ENCODE data around the gene CNNM2. TPM values are rescaled to one million over a fixed set of nuclear protein-coding genes. Genes with fewer than 3 reads are reported as not detected.

Gene CNNM2
- total RNA-seq, 1 donor = 9.4 TPM

DNA sequence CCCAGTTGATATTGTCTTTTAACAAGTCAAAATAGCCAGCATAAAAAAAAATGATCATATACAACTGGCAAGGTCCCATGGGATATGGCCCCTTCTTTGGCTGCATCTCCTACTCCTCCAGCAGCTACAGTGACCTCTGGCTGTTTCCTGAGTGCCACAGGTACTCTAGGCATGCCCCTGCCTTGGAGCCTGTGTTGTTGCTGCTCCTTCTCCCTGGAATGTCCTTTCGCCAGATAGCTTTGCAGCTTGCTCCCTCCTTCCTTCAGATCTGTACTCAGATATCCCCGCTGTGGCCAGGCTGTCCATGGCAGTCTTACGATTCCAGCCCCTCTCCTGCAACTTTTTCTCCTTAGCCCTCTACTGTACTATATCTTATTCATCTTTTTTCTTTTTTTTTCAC lies 23.3 kb downstream of the CNNM2 start:
- no peak overlapping the region for H3K27ac ChIP-seq (ENCODE audit: low read depth, low read length)
- H3K79me2 ChIP-seq (ENCODE audit: insufficient read depth, low read length) = no peaks in the 10 kb centered on the region
- H4K20me1 ChIP-seq (ENCODE audit: insufficient read depth, low read length) = no peaks in the 10 kb centered on the region
- TF ChIP-seq, protein P1, sequence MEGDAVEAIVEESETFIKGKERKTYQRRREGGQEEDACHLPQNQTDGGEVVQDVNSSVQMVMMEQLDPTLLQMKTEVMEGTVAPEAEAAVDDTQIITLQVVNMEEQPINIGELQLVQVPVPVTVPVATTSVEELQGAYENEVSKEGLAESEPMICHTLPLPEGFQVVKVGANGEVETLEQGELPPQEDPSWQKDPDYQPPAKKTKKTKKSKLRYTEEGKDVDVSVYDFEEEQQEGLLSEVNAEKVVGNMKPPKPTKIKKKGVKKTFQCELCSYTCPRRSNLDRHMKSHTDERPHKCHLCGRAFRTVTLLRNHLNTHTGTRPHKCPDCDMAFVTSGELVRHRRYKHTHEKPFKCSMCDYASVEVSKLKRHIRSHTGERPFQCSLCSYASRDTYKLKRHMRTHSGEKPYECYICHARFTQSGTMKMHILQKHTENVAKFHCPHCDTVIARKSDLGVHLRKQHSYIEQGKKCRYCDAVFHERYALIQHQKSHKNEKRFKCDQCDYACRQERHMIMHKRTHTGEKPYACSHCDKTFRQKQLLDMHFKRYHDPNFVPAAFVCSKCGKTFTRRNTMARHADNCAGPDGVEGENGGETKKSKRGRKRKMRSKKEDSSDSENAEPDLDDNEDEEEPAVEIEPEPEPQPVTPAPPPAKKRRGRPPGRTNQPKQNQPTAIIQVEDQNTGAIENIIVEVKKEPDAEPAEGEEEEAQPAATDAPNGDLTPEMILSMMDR (IDR thresholded peaks at IDR 0.05; ENCODE audit: extremely low read depth, low read depth, low read length) = no peak
- H3K4me3 ChIP-seq (ENCODE audit: insufficient read depth, low read length) = no peak overlapping the region
- H3K4me1 ChIP-seq (ENCODE audit: insufficient read depth, low read length) = no peaks in the 10 kb centered on the region
- no peak overlapping the region for H3K4me2 ChIP-seq (ENCODE audit: insufficient read depth, low read length)
- H3K27me3 ChIP-seq (ENCODE audit: insufficient read depth, low read length) = no peaks in the 10 kb centered on the region
- no peak for DNase-seq (ENCODE audit: insufficient read length, low spot score, missing footprints)
- H3K36me3 ChIP-seq (ENCODE audit: insufficient read depth, low read length) = no peaks in the 10 kb centered on the region
- no peaks in the 10 kb centered on the region for H3K9me3 ChIP-seq (ENCODE audit: low read depth, low read length)
- H2AFZ ChIP-seq (ENCODE audit: low read length) = no peak overlapping the region

DNA sequence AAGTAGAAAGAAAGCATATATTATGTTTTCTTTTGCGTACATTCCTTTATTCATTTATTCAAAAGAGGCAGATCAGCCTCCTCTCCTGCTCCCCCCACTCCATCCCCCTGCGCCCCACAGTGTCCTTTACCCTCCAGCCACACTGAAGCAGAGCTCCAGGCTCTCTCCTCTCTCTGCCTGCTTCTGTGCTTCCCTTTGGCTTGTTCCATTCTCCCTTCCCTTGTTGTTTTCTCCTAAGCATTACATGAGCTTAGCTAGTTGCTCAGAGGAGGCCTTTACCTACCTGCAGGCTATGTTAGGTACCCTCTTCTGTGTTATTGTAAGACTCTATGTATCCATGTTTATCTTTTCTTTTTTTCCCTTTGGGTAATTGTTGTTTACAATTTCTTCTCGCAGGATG lies 27.4 kb downstream of the CNNM2 start:
- Histone ChIP-seq H3K27ac (ENCODE audit: low read depth, low read length) (no peak overlapping the region), H3K36me3 (ENCODE audit: insufficient read depth, low read length) (no peaks in the 10 kb centered on the region), H4K20me1 (ENCODE audit: insufficient read depth, low read length) (no peaks in the 10 kb centered on the region), H3K4me1 (ENCODE audit: insufficient read depth, low read length) (no peaks in the 10 kb centered on the region), H3K9me3 (ENCODE audit: low read depth, low read length) (no peaks in the 10 kb centered on the region), H3K4me2 (ENCODE audit: insufficient read depth, low read length) (no peak overlapping the region), H3K27me3 (ENCODE audit: insufficient read depth, low read length) (no peaks in the 10 kb centered on the region), H2AFZ (ENCODE audit: low read length) (no peak overlapping the region), H3K79me2 (ENCODE audit: insufficient read depth, low read length) (no peaks in the 10 kb centered on the region), H3K4me3 (ENCODE audit: insufficient read depth, low read length) (no peak overlapping the region)
- no peak for DNase-seq (ENCODE audit: insufficient read length, low spot score, missing footprints)
- TF ChIP-seq, protein P1 (IDR thresholded peaks at IDR 0.05; ENCODE audit: extremely low read depth, low read depth, low read length) = no peak

DNA sequence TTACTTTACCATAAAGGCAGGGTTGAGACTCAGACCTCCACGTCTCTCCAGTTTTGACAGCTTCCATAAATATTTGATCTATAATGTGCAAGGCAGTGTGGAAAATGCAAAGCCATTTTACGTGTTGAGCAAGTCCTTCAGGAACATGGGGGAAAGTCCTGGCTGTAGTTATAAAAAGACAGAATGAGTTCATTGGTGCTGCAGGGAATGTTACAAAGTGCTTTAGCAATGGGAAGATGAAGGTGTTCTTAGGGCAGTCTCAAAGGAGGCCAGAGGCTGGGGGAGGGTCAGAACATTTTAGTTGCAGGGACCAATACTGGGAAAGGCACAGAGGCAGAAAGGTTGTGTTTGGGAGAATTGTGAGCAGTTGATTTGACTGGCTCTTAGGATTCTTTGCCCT lies 27.9 kb downstream of the CNNM2 start:
- Histone ChIP-seq H3K4me3 (ENCODE audit: insufficient read depth, low read length) (no peak overlapping the region), H3K79me2 (ENCODE audit: insufficient read depth, low read length) (no peaks in the 10 kb centered on the region), H3K9me3 (ENCODE audit: low read depth, low read length) (no peaks in the 10 kb centered on the region), H3K27ac (ENCODE audit: low read depth, low read length) (no peak overlapping the region), H4K20me1 (ENCODE audit: insufficient read depth, low read length) (no peaks in the 10 kb centered on the region), H3K4me2 (ENCODE audit: insufficient read depth, low read length) (no peak overlapping the region), H3K27me3 (ENCODE audit: insufficient read depth, low read length) (no peaks in the 10 kb centered on the region), H2AFZ (ENCODE audit: low read length) (no peak overlapping the region), H3K36me3 (ENCODE audit: insufficient read depth, low read length) (no peaks in the 10 kb centered on the region), H3K4me1 (ENCODE audit: insufficient read depth, low read length) (no peaks in the 10 kb centered on the region)
- DNase-seq (ENCODE audit: insufficient read length, low spot score, missing footprints) = no peak
- TF ChIP-seq, protein P1 (IDR thresholded peaks at IDR 0.05; ENCODE audit: extremely low read depth, low read depth, low read length) = no peak

DNA sequence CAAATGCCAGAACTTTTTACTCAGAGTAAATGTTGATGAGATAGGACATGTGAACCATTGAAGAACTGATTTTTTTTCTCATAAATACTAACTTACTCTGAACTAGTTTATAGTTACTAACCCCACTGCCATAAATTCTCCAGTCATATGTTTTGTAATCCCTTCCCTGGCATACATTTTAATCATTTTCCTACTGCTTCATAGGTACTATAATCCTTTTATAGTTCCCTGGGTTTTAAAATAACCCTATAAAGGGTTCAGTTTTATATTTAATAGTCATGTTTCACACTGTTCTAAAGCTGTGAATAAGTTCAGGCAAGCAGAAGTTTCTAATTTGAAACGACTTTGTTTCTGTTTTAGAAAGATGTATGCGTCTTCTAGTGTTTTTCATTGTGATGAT lies 28.9 kb downstream of the CNNM2 start:
- Histone ChIP-seq H4K20me1 (ENCODE audit: insufficient read depth, low read length) (no peaks in the 10 kb centered on the region), H3K4me3 (ENCODE audit: insufficient read depth, low read length) (no peak overlapping the region), H2AFZ (ENCODE audit: low read length) (no peak overlapping the region), H3K4me2 (ENCODE audit: insufficient read depth, low read length) (no peak overlapping the region), H3K4me1 (ENCODE audit: insufficient read depth, low read length) (no peaks in the 10 kb centered on the region), H3K27me3 (ENCODE audit: insufficient read depth, low read length) (no peaks in the 10 kb centered on the region), H3K79me2 (ENCODE audit: insufficient read depth, low read length) (no peaks in the 10 kb centered on the region), H3K27ac (ENCODE audit: low read depth, low read length) (no peak overlapping the region), H3K36me3 (ENCODE audit: insufficient read depth, low read length) (no peaks in the 10 kb centered on the region), H3K9me3 (ENCODE audit: low read depth, low read length) (no peaks in the 10 kb centered on the region)
- no peak for DNase-seq (ENCODE audit: insufficient read length, low spot score, missing footprints)
- TF ChIP-seq, protein P1 (IDR thresholded peaks at IDR 0.05; ENCODE audit: extremely low read depth, low read depth, low read length) = no peak

Measured in osteoblast (primary cell).